ENCODE results near the gene THOP1.

THOP1 gene

GRCh38 chr19:2804156-2805004, 19.1 kb downstream of the THOP1 start:
- no peak for DNase-seq (ENCODE audit: low read depth)

- DNase-seq (ENCODE audit: low read depth) = no peak
Observed at GRCh38 chr19:2805261-2805900, 20.1 kb downstream of the THOP1 start.

DNA sequence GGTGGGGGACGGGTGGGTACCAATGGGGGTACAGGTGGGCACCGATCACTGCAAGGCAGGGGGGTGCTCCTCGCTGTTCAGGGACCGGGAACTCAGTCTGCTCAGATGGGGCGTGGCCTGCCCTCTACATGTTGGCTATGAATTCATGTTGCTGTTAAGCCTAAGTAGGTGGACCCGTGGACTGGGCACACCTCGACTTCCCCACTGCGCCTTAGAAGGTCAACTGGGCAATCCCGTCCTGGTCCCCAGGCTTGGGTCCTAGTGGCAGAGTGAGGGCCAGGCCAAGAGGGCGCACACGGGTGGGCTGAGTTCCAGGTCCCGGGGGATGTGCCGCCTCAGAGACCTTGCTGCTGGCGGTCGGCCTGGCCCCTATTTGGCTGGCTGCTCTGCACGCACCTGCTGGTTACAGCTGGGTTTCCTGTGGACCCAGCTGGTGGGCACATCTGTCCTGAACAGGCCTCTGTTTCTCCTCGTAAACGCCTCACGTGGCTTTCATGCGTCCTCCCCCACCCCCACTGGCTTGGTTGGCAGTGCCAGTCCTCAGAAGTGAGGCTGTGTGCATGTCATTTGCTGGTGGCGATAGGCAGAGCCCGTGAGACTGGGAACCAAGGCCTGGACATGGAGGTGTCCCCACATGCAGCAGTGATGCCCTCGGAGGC, 20.8 kb downstream of the THOP1 start:
- no peak for DNase-seq (ENCODE audit: low read depth)

DNA sequence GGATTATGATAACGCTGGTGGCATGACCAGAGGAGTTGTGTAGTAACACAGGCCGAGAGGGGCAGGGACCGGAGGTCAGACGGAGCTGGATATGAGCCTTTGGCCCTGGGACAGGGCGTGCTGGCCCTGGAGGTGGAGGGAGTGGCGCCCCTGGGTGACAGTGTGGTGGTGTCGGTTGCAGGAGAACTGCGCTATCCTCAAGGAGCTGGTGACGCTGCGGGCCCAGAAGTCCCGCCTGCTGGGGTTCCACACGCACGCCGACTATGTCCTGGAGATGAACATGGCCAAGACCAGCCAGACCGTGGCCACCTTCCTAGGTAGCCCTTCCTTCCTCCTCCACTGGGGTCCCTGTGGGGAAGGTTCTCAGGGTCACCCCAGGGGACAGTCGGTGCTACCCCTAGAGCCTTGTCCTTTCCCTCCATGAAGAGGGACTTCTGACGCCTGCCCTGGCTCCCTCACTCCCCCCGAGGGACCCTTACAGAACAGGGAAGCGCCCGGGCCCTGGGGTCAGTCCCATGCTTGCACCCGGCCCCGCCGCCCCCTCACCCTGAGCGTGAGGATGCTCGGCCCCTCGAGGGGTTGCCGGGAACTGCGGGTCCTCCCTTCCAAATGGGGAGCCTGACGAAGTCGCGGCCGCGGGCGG, 21.6 kb downstream of the THOP1 start:
- no peak for DNase-seq (ENCODE audit: low read depth)

GRCh38 chr19:2807379-2808128, 22.3 kb downstream of the THOP1 start:
- no peak for DNase-seq (ENCODE audit: low read depth)

DNA sequence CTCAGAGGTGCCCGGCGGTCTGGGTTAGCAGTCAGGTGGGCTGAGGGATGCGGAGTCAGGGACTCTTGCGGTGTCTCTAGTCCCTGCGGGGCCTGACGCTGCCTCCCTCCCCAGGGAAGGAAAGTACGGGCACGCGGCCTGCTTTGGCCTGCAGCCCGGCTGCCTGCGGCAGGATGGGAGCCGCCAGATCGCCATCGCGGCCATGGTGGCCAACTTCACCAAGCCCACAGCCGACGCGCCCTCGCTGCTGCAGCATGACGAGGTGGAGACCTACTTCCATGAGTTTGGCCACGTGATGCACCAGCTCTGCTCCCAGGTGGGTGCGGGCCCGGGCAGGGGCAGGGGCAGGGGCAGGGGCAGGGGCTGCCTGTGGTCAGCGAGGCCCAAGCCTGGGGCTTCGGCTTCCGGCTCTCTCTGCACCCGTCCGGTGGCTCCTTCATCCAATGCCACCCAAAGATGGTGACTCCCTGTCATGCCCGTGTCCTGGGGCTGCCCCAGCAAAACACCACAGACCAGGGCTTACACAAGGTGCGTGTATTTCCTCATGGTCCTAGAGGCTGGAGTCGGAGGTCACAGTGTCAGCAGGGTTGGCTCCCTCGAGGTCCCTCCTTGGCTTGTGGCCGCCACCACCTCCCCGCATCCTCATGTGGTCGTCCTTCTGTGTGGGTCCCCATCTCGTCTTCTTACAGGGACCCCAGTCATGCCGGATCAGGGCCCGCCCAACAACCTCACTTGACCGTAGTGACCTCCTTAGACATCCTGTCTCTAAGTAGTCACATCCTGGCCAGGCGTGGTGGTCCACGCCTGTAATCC, 23.0 kb downstream of the THOP1 start:
- DNase-seq (ENCODE audit: low read depth) = no peak

DNA sequence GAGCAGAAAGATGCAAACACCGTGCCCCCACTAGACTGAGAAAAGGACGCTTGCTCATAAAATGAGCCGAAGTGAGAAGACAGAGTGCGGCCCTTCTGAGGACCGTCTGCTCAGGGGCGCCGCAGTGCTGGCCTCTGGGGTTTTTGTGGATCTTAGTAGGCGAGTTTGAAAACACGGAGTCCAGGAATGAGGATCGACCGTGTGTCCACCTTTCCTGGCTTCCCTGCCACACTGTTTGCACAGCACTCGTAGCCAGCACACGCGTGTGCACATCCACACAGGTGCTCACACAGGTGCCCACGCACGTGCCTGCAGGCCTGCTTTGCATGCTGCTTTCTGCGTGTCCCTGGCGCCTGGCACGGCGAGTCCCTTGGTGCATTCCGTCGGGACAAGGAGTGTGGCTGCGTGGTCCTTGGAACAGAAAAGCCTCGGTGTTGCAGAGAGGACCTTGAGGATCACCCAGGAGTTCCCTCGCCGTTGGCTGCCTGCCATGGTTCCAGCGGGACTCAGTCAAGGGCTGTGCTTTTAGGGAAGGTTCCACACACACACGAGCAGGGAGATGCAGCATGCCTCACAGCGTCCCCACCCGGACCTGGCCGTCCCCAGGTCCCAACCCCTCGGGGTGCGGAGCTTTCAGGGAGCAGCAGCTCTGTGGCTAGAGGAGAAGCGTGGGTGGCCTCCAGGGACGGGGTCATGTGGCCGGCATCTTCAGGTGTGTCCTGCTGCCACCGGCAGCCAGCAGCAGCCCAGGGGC, 24.3 kb downstream of the THOP1 start:
- DNase-seq (ENCODE audit: low read depth) = no peak

GRCh38 chr19:2810141-2811091, 25.1 kb downstream of the THOP1 start:
- no peak for DNase-seq (ENCODE audit: low read depth)

DNA sequence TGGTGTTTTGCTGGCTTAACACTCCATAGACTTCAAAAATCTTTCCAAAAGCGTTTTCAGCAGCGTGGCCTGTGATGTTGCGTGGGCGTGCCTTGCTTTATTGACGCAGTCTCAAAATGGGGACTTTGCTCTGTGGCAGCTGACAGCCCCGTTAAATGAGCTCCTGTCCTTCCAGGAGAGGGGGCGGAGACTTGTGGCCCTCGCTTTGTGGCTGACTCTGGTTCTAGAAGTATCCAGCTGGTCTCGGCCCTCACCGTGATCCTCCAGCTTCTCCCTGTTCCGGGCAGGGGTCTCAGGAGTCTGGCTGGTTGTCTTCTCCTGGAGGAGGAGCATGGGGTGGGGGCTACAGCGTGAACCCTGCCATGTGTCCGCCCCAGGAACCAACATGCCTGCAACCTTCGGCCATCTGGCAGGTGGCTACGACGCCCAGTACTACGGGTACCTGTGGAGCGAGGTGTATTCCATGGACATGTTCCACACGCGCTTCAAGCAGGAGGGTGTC, 26.0 kb downstream of the THOP1 start:
- no peak for DNase-seq (ENCODE audit: low read depth)

DNA sequence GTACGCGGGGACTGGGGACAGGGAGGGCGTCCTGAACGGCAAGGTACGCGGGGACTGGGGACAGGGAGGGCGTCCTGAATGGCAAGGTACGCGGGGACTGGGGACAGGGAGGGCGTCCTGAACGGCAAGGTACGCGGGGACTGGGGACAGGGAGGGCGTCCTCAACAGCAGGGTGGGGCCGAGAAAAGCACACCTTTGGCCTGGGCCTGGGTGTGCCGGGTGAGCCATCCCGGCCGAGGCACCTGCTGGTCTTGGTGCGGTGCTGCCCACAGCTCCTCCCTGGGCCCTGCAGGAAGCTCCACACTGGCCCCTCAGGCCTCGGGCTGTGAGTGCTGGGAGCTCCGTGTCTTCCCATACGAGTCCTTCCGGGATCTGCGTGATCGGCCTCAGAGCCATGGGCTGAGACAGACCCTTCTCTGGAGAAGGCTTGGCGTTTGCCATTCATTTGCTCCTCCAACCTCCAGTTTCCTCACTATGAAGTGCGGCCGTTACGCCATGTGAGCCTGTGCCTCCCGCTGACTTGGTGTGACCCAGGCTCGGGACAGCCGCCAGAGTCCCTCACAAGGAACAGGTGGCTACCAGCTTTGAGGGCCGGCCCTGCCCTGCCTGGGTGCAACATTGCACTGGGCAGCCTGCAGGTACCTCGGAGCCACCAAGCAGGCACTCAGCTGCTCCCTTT, 26.6 kb downstream of the THOP1 start:
- no peak for DNase-seq (ENCODE audit: low read depth)

- no peak for DNase-seq (ENCODE audit: low read depth)
Observed at GRCh38 chr19:2812414-2813234, 27.3 kb downstream of the THOP1 start.

GRCh38 chr19:2813235-2814160, 28.2 kb downstream of the THOP1 start:
- no peak for DNase-seq (ENCODE audit: low read depth)

GRCh38 chr19:2814426-2814825, 29.1 kb downstream of the THOP1 start:
- no peak for DNase-seq (ENCODE audit: low read depth)

DNA sequence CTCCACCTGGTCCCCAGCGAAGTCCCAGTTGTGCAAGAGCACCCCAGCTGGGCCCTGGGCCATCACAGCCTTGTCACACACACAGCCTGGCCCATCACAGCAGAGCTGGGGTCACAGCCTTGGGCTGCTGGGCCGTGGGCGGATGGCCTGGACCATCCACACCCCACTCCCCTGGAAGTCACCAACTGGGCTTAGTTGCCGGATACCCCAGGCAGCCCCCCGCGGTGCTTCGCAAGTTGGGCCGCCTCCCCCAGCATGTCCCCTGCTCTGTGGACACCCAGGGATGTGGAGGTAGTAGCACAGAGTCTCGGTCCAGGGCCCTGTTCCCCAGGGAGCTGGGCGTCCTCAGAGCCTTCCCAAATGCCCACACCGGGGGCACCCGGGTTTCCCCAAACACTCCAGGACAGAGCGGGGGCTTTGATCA, 29.9 kb downstream of the THOP1 start:
- DNase-seq (ENCODE audit: low read depth) = no peak

DNA sequence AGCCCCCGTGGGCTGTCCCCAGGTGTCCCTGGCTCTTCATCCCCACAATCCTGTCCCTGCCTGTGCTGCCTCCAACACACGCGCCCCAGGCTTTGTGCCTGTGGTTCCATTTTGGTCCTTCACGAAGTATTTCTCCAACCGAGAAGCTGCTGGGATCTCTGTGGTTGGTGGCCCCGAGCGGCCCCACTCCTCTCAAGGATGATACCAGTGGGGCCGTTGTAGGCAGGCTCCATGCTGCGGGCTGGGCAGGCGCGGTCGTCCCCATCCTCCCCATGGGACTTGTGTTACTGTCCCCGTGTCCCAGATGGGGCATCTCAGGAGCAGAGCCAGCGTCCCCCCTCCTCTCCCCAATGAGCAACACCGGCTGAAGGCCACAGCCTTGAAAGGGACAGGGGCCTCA, 30.6 kb downstream of the THOP1 start:
- DNase-seq (ENCODE audit: low read depth) = no peak

GRCh38 chr19:2816641-2817040, 31.3 kb downstream of the THOP1 start:
- DNase-seq (ENCODE audit: low read depth) = no peak
